ENCODE measurements around the gene CETP.

CETP gene

GRCh38 chr16:56961851-56962281 lies at the start of gene CETP:
CETP (plus strand) TSS chr16:56961950; CDS start chr16:56961980, 30 bp downstream.
- DNase-seq: no peak
- in situ Hi-C loops (cut with MboI; ENCODE audit: low pct_unique_long_range_greater_than_20kb, low sequenced_read_pairs): no loop called here

GRCh38 chr16:56912746-56913708 lies 48.7 kb upstream of the CETP start:
- in situ Hi-C loops (cut with MboI; ENCODE audit: low pct_unique_long_range_greater_than_20kb, low sequenced_read_pairs): no loop called here
- no peak for DNase-seq

GRCh38 chr16:56914896-56915295 lies 46.9 kb upstream of the CETP start:
- DNase-seq: no peak
- in situ Hi-C loops (cut with MboI; ENCODE audit: low pct_unique_long_range_greater_than_20kb, low sequenced_read_pairs): no loop called here

GRCh38 chr16:56915336-56916119 lies 46.2 kb upstream of the CETP start:
- no peak for DNase-seq
- in situ Hi-C loops (cut with MboI; ENCODE audit: low pct_unique_long_range_greater_than_20kb, low sequenced_read_pairs): no loop called here

GRCh38 chr16:56916571-56917403 lies 45.0 kb upstream of the CETP start:
- in situ Hi-C loops (cut with MboI; ENCODE audit: low pct_unique_long_range_greater_than_20kb, low sequenced_read_pairs): no loop called here
- DNase-seq: no peak

GRCh38 chr16:56918467-56919012 lies 43.2 kb upstream of the CETP start:
- in situ Hi-C loops (cut with MboI; ENCODE audit: low pct_unique_long_range_greater_than_20kb, low sequenced_read_pairs): no loop called here
- no peak for DNase-seq

GRCh38 chr16:56919099-56919800 lies 42.5 kb upstream of the CETP start:
- DNase-seq: no peak
- in situ Hi-C loops (cut with MboI; ENCODE audit: low pct_unique_long_range_greater_than_20kb, low sequenced_read_pairs): no loop called here

GRCh38 chr16:56921571-56921970 lies 40.2 kb upstream of the CETP start:
- no peak for DNase-seq
- in situ Hi-C loops (cut with MboI; ENCODE audit: low pct_unique_long_range_greater_than_20kb, low sequenced_read_pairs): no loop called here

- in situ Hi-C loops (cut with MboI; ENCODE audit: low pct_unique_long_range_greater_than_20kb, low sequenced_read_pairs): no loop called here
- no peak for DNase-seq
Measured at GRCh38 chr16:56923481-56924091, 38.2 kb upstream of the CETP start.

GRCh38 chr16:56927471-56927870 lies 34.3 kb upstream of the CETP start:
- no peak for DNase-seq
- in situ Hi-C loops (cut with MboI; ENCODE audit: low pct_unique_long_range_greater_than_20kb, low sequenced_read_pairs): no loop called here

GRCh38 chr16:56929639-56930038 lies 32.1 kb upstream of the CETP start:
- in situ Hi-C loops (cut with MboI; ENCODE audit: low pct_unique_long_range_greater_than_20kb, low sequenced_read_pairs): no loop called here
- DNase-seq: no peak

- in situ Hi-C loops (cut with MboI; ENCODE audit: low pct_unique_long_range_greater_than_20kb, low sequenced_read_pairs): no loop called here
- no peak for DNase-seq
Measured at GRCh38 chr16:56930486-56931270, 31.1 kb upstream of the CETP start.

- in situ Hi-C loops (cut with MboI; ENCODE audit: low pct_unique_long_range_greater_than_20kb, low sequenced_read_pairs): no loop called here
Measured at GRCh38 chr16:56931271-56931891, 30.4 kb upstream of the CETP start.

GRCh38 chr16:56931892-56932720 lies 29.6 kb upstream of the CETP start, which contains the start of gene HERPUD1:
HERPUD1 (plus strand) TSS chr16:56932142; CDS start chr16:56932245, 103 bp downstream.
- in situ Hi-C loops (cut with MboI; ENCODE audit: low pct_unique_long_range_greater_than_20kb, low sequenced_read_pairs): no loop called here

More at GRCh38 chr16:56931271-56931891, 30.4 kb upstream of the CETP start:
- DNase-seq: no peak

GRCh38 chr16:56932721-56933619 lies 28.8 kb upstream of the CETP start:
- DNase-seq: peak; percentile 60
- in situ Hi-C loops (cut with MboI; ENCODE audit: low pct_unique_long_range_greater_than_20kb, low sequenced_read_pairs): no loop called here

More at GRCh38 chr16:56931892-56932720, 29.6 kb upstream of the CETP start, which contains the start of gene HERPUD1:
- peak; percentile 98 for DNase-seq
